OCI-LY1 (cell line): ENCODE measurements around the gene PCBP3.

ENCODE experiments used
- CTCF ChIP-seq: fragments of 200-600 bp; sonication (generic), shearing (Covaris generic); IDR thresholded peaks from 2 replicates; pipeline ENCODE4 v1.5.1; 2017; ENCODE audit warnings: mild to moderate bottlenecking, antibody characterized with exemption, low read length, moderate library complexity, mixed read lengths
- EZH2 ChIP-seq: fragments of 200-600 bp; sonication (generic), shearing (Covaris generic); IDR thresholded peaks from 2 replicates; pipeline ENCODE4 v1.8.0; 2017; ENCODE audit warnings: borderline replicate concordance, mixed run types, mild to moderate bottlenecking, antibody characterized with exemption, low read length, moderate library complexity, mixed read lengths

DNA sequence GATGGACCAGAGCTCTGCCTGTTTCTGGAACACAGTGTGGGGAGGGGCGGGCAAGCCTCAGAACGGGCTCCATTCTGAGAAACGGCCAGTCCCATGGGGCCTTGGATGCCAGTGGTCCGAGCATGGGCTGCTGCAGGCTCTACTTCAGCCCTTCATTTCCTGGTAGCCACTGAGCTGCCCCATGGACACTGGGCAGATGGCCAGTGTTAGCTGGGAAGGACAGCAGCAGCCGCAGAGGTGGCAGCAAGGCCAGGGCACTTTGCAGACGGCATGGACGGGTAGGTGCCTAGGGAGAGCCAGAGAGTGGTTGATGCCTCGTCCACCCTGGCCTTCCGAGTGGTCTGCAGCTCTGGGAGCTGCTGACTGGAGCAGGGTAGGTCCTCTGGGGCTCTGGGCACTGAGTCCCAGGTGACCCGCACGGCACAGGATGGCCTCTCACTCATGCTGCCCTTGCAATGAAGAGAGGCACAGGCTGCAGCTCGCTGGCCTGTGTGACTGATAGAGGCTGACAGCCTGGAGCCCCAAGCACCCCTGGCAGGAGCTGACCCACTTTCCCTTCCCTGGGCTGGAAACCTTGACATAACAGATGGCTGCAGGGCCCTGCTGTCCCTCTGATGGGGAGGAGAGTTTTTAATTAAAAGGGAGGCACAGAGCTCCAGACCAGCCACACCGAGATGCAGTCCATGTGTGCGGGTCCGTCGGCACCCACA lies 250.4 kb downstream of the PCBP3 start:
- TF ChIP-seq CTCF (no peak), EZH2 (no peak)
